Activated T-cell treated with anti-CD3 and anti-CD28 coated beads for 1 hour (primary cell): Measurements from ENCODE around the gene PPFIBP1.
"Not testable (repeated sequence)": the region's sequence is repeated elsewhere in the genome, so short reads cannot be mapped to it uniquely, and the experiment has no call there.

Source experiments
- DNase-seq: peaks from one replicate; pipeline ENCODE4 v3.0.0-alpha.2; 2020; ENCODE audit warnings: low read depth

The PPFIBP1 gene

GRCh38 chr12:27566626-27567025 is 42.6 kb downstream of the PPFIBP1 start:
- no peak for DNase-seq

DNA sequence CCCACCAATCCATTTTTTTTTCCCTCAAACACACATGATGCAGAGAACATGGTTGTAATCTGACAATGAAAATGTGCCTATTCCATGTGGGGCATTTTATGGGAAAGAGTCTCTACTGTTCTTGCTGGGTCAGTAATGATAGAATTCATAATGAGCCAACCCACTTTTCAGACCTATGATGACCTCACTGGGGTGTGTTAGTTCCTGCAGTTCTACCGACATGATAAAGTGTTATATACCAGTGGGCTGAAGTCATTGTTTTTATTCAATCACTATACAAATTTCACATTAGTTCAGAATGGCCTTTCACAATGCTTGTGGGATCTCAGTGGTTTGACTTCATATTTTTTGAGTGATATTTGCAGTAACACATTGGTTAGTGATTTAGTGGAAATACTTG is 47.5 kb downstream of the PPFIBP1 start:
- no peak for DNase-seq

DNA sequence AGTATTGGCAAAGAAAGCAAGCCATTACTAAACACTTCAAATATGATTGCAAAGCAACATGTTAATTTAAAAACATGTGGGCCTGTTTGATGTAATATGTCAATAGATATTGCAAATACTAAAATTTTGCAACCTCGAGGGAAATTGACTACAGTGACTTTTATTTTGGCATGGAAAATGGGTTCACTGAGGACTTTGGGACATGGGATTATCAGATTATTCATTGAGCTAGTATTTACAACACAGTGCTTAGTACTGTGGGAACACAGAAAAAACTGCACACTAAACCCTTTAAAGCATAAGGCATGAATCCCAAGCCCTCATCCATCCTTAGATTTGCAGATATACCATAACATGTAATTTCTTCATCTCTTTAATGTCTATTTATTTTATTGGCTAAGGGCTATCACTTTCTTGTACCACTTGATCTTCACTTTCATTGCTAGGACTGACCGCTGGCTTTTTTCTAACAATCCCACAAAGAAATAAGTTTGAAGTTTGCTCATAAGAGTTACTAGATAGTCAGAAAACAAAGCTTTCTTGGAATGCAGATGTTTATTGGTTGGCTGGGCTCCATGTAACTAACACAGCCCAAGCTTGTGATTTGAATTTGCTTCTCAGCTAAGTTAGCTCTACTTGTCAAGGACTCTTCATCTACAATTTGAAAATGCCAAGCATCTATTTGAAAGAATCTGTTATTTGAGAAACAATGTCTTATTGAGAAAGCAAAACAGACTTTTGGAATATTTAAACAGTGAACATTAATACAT is 48.7 kb downstream of the PPFIBP1 start:
- no peak for DNase-seq

DNA sequence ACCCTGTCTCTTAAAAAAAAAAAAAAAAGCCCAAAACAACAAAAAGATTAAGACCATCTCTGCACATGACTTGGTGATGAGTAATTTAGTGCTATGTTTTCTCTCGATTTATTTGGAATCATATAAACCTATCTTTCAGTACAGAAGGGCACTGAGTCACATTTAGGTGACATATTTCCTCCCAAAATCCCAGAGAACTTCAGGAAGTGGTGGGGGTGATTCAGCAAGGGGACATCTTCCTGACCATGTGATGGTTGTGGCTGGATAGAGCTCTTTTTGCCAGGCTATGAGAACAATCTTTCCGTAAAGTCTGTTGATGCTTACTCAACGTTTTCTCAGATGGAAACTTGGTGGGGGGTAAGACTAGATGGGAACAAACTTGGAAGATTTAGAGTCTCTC is 50.0 kb downstream of the PPFIBP1 start:
- DNase-seq, result no peak

GRCh38 chr12:27575090-27575761 is 51.2 kb downstream of the PPFIBP1 start:
- no peak for DNase-seq

GRCh38 chr12:27575762-27576118 is 51.7 kb downstream of the PPFIBP1 start:
- no peak for DNase-seq

GRCh38 chr12:27576667-27577347 is 52.8 kb downstream of the PPFIBP1 start:
- DNase-seq, result no peak

GRCh38 chr12:27577688-27578087 is 53.7 kb downstream of the PPFIBP1 start:
- DNase-seq, result no peak

GRCh38 chr12:27578689-27579372 is 54.8 kb downstream of the PPFIBP1 start:
- DNase-seq, result no peak

DNA sequence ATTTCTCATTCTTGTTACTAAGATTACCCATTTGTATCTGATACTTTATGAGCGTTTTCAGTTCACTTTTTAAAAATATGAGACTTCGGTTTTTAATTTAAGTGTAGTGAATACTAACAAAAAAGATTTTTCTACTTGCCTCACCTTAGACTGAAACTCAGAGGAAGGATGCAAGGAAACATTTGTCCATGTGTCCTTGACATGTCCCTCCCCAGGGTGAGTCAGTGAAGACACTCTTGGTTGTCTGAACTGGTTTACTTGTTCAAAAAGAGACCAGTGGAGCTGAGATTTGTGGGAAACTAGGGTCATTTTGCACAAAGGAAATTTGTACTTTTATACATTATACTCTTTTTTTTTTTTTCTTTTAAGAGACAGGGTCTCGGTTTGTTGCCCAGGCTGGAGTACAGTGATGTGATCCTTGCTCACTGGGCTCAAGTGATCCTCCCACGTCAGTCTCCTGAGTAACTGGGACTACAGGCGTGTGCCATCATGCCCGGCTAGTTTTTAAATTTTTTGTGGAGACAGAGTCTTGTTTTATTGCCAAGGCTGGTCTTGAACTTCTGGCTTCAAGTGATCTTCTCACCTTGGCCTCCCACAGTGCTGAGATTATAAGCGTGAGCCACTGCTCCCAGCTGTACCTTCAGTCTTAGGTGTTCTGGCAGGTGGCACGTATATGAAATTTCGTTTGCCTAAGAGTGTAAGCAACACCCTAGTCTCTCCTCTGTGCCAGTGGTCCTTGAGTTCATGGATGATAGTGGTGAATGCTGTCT is 56.7 kb downstream of the PPFIBP1 start:
- no peak for DNase-seq

DNA sequence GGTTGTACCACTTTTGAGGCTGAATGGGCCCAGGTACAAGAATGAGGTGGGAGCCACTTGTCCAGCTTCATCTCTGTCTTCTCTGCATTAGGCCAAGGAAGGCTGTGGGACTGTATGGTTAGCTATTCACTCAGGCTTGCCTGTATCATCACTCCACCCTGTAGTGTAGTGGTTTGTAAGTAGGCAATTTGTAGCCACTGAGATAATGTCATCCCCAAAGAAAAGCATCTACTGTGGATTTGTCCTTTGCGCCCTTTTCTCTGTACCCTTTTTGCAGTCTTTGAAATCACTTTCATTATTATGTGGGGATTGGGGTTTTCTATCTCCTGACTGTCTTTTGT is 57.3 kb downstream of the PPFIBP1 start:
- DNase-seq, result not testable (repeated sequence)

GRCh38 chr12:27581833-27582232 is 57.8 kb downstream of the PPFIBP1 start:
- DNase-seq, result not testable (repeated sequence)

- not testable (repeated sequence) for DNase-seq
Observed at GRCh38 chr12:27582445-27582844, 58.4 kb downstream of the PPFIBP1 start.

DNA sequence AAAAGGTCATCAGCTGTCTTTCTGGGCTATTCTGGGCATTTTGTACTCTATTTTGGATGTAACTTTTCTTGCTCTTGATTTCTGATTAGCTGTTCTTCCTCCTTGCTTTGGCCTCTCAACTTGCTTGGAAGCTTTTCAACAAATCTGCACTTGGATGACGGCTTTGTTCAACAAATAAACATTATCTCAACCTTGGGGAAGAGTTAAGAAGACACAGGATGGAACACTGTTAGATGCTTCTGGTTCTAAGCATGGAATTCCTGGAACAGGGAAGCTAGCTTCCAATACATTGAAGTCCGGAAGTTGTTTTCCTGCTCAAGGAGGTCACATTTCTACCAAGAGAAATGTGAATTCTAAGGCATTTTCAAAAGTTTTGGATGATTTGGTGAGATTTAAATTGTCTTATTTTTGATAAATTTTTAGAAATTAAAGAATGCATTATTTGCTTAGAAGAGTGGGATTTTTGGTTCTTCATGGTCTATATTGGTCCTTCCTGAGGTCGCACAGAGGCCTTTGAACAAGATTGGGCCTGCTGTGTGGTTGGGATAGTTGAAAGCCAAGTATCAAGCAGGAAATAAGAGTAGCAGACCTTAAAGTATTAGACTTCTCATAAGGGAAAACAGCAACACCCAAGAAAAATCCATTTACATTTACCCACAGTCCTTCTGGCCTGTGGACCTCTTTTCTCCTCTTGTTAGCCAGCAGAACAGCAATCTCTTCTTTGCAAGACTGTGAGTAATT is 59.2 kb downstream of the PPFIBP1 start:
- no peak for DNase-seq

DNA sequence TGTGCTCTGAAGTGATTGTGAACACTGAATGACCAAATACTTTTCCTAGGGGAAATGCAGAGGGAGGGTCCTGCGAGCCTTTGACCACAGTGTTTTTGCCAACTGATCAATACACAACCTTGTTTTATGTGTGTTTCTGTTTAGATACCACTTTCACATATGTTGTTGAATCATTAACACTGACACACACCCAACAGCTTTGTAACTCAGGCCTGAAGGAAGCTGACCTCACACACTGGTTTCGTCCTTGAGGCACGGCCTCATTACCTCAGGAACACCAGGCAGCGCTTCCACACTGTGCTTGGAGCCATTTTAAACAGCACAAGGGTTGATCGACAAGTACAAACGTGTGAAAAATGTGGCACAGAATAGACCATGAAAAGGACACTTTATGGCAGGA is 60.0 kb downstream of the PPFIBP1 start:
- DNase-seq, result no peak

- no peak for DNase-seq
Observed at GRCh38 chr12:27585739-27586265, 61.8 kb downstream of the PPFIBP1 start.

GRCh38 chr12:27588075-27588730 is 64.2 kb downstream of the PPFIBP1 start:
- not testable (repeated sequence) for DNase-seq

DNA sequence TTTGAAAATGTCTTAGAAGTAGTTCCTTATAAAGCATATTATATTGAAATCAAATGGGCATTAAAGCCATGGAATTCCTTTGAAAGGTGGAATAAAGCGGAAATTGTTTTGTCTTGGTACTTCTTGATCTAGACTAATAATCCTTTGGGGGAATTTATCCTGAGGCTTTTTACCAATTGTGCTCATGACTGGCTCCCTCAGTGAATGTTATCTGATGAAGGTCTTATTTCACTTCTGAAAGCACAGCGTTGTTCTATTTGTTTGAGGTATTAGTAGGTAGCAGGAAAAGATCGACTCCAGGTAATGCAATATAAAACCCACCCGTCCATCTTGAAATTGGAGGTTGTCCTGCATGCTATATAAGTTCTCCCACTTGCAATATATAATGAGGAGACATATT is 64.8 kb downstream of the PPFIBP1 start:
- DNase-seq, result no peak

- DNase-seq, result no peak
Observed at GRCh38 chr12:27589419-27589818, 65.4 kb downstream of the PPFIBP1 start.

GRCh38 chr12:27591698-27592097 is 67.7 kb downstream of the PPFIBP1 start:
- not testable (repeated sequence) for DNase-seq
